Measurements from ENCODE around the gene CTDSP2.

DNA sequence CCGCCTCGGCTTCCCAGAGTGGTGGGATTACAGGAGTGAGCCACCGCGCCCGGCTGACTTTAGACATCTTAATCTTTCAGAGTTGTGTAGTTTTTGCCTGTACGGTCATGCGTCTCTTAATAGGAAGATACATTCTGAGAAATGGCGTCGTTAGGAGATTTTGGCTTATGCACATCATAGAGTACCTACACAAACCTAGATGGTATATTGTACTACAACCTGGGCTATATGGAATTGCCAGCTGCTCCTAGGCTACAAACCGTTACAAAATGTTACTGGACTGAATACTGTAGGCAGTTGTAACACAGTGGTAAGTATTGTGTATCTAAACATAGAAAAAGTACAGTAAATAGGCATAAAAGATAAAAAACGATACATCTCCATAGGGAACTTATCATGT is 62.7 kb downstream of the CTDSP2 start:
- TF ChIP-seq SUZ12 (IDR thresholded peaks at IDR 0.05; ENCODE audit: extremely low read depth, insufficient read depth, insufficient read length): no peak
- TF ChIP-seq YY1 (IDR thresholded peaks at IDR 0.05; ENCODE audit: insufficient read depth, insufficient read length): no peak

All from NT2/D1 (cell line).